Memory B cell (primary cell): ENCODE data around the gene RASSF8.

Source experiments
- ATAC-seq: fragments of 150-1000 bp; cut with Tn5 transposase; 2 replicates; pipeline ENCODE4 v1.10.0; 2021; ENCODE audit warnings: low read depth, mild to moderate bottlenecking, moderate library complexity
- DNase-seq, 2 donors: peaks; one replicate each; pipeline ENCODE4 v3.0.0; 2022; ENCODE audit warnings: low spot score in 2 of 2
- H3K27ac Mint-ChIP-seq: one replicate; pipeline ENCODE4 v1.8.0; 2022; ENCODE audit warnings: mild to moderate bottlenecking, moderate library complexity, mixed read lengths
- H3K27me3 Mint-ChIP-seq: one replicate; pipeline ENCODE4 v1.8.0; 2022; ENCODE audit warnings: mixed read lengths
- H3K36me3 Mint-ChIP-seq: one replicate; pipeline ENCODE4 v1.8.0; 2022; ENCODE audit warnings: mild to moderate bottlenecking, mixed read lengths
- H3K4me1 Mint-ChIP-seq: one replicate; pipeline ENCODE4 v1.8.0; 2022; ENCODE audit warnings: mixed read lengths
- H3K4me3 Mint-ChIP-seq: one replicate; pipeline ENCODE4 v1.8.0; 2022; ENCODE audit warnings: mild to moderate bottlenecking, moderate library complexity, mixed read lengths
- H3K9me3 Mint-ChIP-seq: one replicate; pipeline ENCODE4 v1.8.0; 2022; ENCODE audit warnings: mixed read lengths

RASSF8 gene

GRCh38 chr12:25958428-25959070 lies at the start of gene RASSF8:
TSS of gene RASSF8 (plus strand) at chr12:25958682. CDS start at chr12:26055344, 96,662 bp downstream.
- Mint-ChIP-seq H3K4me1 (peaks cover 13% of the 10 kb centered on the region), H3K27me3 (peaks cover 8% of the 10 kb centered on the region), H3K9me3 (peaks cover 1% of the 10 kb centered on the region), H3K27ac (peak within 1 kb of the TSS; percentile 47), H3K36me3 (no peaks in the 10 kb centered on the region), H3K4me3 (peak within 1 kb of the TSS; percentile 87)
- peak; percentile 78 for ATAC-seq
- DNase-seq = peak; percentile 18 to 45

DNA sequence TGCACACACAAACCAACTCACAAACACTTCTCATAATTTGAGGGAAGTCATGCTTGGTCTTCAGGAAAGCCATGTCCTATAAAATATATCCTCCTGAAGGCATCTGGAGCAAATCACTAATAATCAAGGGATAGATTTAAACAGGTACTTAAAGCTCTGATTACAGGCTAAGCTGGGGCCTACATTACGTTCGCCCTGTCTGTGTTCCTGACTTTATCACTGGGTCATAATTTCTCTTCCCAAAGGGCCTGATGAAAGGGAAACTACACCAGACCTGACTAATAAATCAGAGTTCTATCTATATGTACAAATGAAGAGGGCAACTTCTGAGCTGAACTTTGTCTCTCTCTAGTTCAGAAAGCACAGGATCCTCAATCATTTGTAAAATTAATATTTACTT lies 43.9 kb upstream of the RASSF8 start:
- H3K27me3 Mint-ChIP-seq = peaks cover 7% of the 10 kb centered on the region
- no peak overlapping the region for H3K27ac Mint-ChIP-seq
- peaks cover 3% of the 10 kb centered on the region for H3K9me3 Mint-ChIP-seq
- no peak overlapping the region for H3K4me3 Mint-ChIP-seq
- DNase-seq (no peak), ATAC-seq (no peak)
- no peaks in the 10 kb centered on the region for H3K36me3 Mint-ChIP-seq
- no peaks in the 10 kb centered on the region for H3K4me1 Mint-ChIP-seq

GRCh38 chr12:25924491-25925001 lies 33.9 kb upstream of the RASSF8 start:
- Mint-ChIP-seq H3K27me3 (peaks cover 1% of the 10 kb centered on the region), H3K4me3 (no peak overlapping the region), H3K9me3 (peaks cover 1% of the 10 kb centered on the region), H3K36me3 (no peaks in the 10 kb centered on the region), H3K4me1 (no peaks in the 10 kb centered on the region), H3K27ac (no peak overlapping the region)
- no peak for DNase-seq
- ATAC-seq = no peak

- ATAC-seq (no peak), DNase-seq (no peak)
- H3K36me3 Mint-ChIP-seq = no peaks in the 10 kb centered on the region
- peaks cover 1% of the 10 kb centered on the region for H3K9me3 Mint-ChIP-seq
- peaks cover 1% of the 10 kb centered on the region for H3K27me3 Mint-ChIP-seq
- no peak overlapping the region for H3K27ac Mint-ChIP-seq
- no peak overlapping the region for H3K4me3 Mint-ChIP-seq
- no peaks in the 10 kb centered on the region for H3K4me1 Mint-ChIP-seq
Measured at GRCh38 chr12:25925064-25925463, 33.4 kb upstream of the RASSF8 start.

DNA sequence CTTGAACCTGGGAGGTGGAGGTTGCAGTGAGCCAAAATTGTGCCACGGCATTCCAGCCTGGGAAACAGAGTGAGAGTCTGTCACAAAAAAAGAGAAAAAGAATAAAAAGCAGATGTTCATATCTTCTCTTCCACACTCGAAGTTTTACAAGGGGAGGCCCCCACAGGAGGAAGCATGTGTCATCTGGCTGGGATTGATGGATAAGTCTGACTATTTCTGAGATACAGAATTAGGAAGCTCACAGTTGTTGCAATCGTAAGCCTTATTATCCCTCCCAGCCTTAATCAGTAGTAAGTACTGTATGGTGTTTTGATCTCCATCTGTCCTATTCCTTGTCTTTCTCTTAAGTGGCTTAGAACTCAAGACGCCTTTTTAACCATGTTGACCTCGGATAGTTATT lies 31.9 kb upstream of the RASSF8 start:
- H3K36me3 Mint-ChIP-seq = no peaks in the 10 kb centered on the region
- peaks cover 1% of the 10 kb centered on the region for H3K9me3 Mint-ChIP-seq
- DNase-seq (no peak), ATAC-seq (no peak)
- H3K27ac Mint-ChIP-seq = no peak overlapping the region
- H3K27me3 Mint-ChIP-seq = peaks cover 7% of the 10 kb centered on the region
- H3K4me1 Mint-ChIP-seq = no peaks in the 10 kb centered on the region
- H3K4me3 Mint-ChIP-seq = no peak overlapping the region

DNA sequence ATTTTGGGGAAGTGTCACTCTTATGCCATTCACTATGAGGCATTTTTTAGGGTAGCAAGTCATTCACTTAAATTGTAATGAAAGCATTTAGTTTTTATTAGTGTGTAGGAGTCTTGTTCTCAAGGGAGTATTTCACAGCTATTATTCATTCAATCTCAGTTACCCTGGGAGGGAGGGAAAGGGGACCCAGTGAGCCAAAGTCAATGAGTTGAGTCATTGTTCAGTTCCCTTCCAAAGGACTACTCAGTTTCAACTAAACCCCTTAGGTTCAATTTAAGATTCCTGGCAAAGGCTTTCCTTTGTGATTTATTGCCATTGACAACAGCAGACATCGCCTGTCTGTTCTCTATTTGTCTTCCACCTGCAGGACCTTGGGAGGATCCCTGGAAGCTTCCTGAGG lies 29.3 kb upstream of the RASSF8 start:
- no peak for ATAC-seq
- Mint-ChIP-seq H3K27ac (no peak overlapping the region), H3K27me3 (peaks cover 11% of the 10 kb centered on the region), H3K9me3 (peaks cover 1% of the 10 kb centered on the region), H3K4me3 (no peak overlapping the region), H3K4me1 (no peaks in the 10 kb centered on the region), H3K36me3 (no peaks in the 10 kb centered on the region)
- no peak for DNase-seq

DNA sequence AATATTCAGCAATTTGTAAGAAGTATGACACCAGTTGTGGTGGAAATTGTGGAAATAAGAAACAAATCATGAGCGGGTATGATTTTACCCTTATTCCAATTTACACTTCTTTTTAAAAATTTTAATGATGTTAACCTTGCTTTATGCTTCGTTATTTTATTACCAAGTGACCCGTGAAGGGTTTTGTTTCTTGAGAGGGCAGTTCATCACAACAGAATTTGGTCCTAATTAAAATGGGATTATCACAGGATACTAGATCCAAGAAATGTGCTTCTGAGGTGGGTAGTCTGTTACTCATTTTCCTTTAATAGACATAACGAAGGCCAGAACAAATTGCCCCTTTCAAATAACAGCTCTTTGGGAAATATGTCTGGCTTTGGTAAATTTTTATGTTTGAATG lies 25.5 kb upstream of the RASSF8 start:
- no peaks in the 10 kb centered on the region for H3K9me3 Mint-ChIP-seq
- no peaks in the 10 kb centered on the region for H3K36me3 Mint-ChIP-seq
- DNase-seq = no peak
- H3K4me1 Mint-ChIP-seq = peaks cover 3% of the 10 kb centered on the region
- peaks cover 12% of the 10 kb centered on the region for H3K27me3 Mint-ChIP-seq
- ATAC-seq = no peak
- H3K27ac Mint-ChIP-seq = no peak overlapping the region
- no peak overlapping the region for H3K4me3 Mint-ChIP-seq

GRCh38 chr12:25934456-25934855 lies 24.0 kb upstream of the RASSF8 start:
- H3K4me3 Mint-ChIP-seq = no peak overlapping the region
- H3K36me3 Mint-ChIP-seq = no peaks in the 10 kb centered on the region
- DNase-seq = no peak
- peaks cover 3% of the 10 kb centered on the region for H3K4me1 Mint-ChIP-seq
- no peak for ATAC-seq
- H3K9me3 Mint-ChIP-seq = no peaks in the 10 kb centered on the region
- H3K27ac Mint-ChIP-seq = no peak overlapping the region
- H3K27me3 Mint-ChIP-seq = peaks cover 12% of the 10 kb centered on the region

- no peak for ATAC-seq
- peaks cover under 1% of the 10 kb centered on the region for H3K9me3 Mint-ChIP-seq
- peaks cover 4% of the 10 kb centered on the region for H3K4me1 Mint-ChIP-seq
- no peak overlapping the region for H3K4me3 Mint-ChIP-seq
- DNase-seq = no peak
- no peak overlapping the region for H3K27ac Mint-ChIP-seq
- H3K36me3 Mint-ChIP-seq = no peaks in the 10 kb centered on the region
- H3K27me3 Mint-ChIP-seq = peaks cover 10% of the 10 kb centered on the region
Measured at GRCh38 chr12:25935355-25936144, 22.9 kb upstream of the RASSF8 start.

DNA sequence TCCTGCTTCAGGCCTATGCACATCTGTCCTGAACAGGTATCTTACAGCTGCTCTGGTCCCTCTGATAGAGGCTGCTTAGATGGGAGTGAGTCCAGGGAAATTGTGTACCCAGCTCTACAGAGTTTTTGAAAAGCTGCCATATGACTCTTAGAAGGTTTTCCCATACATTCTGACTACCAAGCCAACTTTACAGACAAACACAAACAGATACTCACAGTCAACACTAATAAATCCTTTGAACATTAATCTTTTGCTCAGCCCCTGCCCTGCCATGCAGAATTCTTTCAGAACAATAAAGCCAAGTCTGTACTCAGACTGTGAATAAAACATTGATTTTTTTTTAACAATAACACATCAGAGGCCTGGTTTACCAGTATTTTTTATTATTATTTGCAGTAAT lies 21.4 kb upstream of the RASSF8 start:
- DNase-seq (no peak), ATAC-seq (no peak)
- no peak overlapping the region for H3K27ac Mint-ChIP-seq
- H3K27me3 Mint-ChIP-seq = peaks cover 8% of the 10 kb centered on the region
- H3K4me1 Mint-ChIP-seq = peaks cover 9% of the 10 kb centered on the region
- no peaks in the 10 kb centered on the region for H3K36me3 Mint-ChIP-seq
- H3K4me3 Mint-ChIP-seq = no peak overlapping the region
- H3K9me3 Mint-ChIP-seq = peaks cover 1% of the 10 kb centered on the region

DNA sequence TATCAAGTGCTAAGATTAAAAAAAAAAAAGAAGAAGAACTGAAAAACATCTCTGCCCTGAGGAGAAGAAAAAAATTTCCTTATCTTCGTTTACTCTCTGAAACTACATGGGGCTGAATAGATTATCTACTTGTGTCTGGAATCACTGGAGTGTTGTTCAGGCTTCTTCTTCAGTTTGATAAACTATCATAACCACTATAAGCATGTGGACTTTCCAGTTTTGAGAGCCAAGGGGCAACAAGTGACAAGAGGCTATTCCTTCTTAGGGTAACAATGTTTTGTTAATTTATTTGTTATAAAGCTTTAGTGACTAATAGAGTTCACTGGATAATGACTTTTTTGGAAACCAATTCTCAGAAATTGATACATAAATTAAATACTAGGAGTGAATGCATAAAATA lies 19.9 kb upstream of the RASSF8 start:
- ATAC-seq = no peak
- no peak for DNase-seq
- Mint-ChIP-seq H3K27me3 (peaks cover 5% of the 10 kb centered on the region), H3K4me3 (no peak overlapping the region), H3K36me3 (no peaks in the 10 kb centered on the region), H3K27ac (no peak overlapping the region), H3K9me3 (peaks cover 1% of the 10 kb centered on the region), H3K4me1 (peaks cover 9% of the 10 kb centered on the region)

DNA sequence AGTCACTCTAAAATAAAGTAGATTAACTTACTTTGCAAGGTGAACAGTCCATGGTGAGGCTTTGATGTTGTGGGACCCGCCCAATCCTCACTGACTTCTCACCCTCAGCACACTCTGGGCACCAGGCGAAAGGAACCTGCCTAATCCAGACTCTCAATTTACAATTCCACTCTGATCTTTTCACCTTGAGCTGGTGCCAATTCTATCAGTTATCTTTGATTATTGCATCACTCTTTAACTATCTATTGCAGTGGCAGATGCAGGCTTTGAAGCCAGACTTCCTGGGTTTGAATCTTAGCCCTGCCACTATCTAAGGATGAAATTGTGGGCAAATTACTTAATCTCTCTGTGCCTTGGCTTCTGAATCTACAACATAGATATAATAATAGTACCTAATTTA lies 18.9 kb upstream of the RASSF8 start:
- H3K4me3 Mint-ChIP-seq = no peak overlapping the region
- H3K36me3 Mint-ChIP-seq = no peaks in the 10 kb centered on the region
- DNase-seq = no peak
- peaks cover 3% of the 10 kb centered on the region for H3K27me3 Mint-ChIP-seq
- peaks cover 9% of the 10 kb centered on the region for H3K4me1 Mint-ChIP-seq
- ATAC-seq = no peak
- no peak overlapping the region for H3K27ac Mint-ChIP-seq
- peaks cover 1% of the 10 kb centered on the region for H3K9me3 Mint-ChIP-seq

GRCh38 chr12:25940886-25941285 lies 17.6 kb upstream of the RASSF8 start:
- no peak overlapping the region for H3K27ac Mint-ChIP-seq
- ATAC-seq (peak; percentile 43), DNase-seq (no peak)
- H3K4me1 Mint-ChIP-seq = peaks cover 9% of the 10 kb centered on the region
- H3K4me3 Mint-ChIP-seq = no peak overlapping the region
- peaks cover 1% of the 10 kb centered on the region for H3K27me3 Mint-ChIP-seq
- H3K36me3 Mint-ChIP-seq = no peaks in the 10 kb centered on the region
- peaks cover 1% of the 10 kb centered on the region for H3K9me3 Mint-ChIP-seq

GRCh38 chr12:25942709-25943108 lies 15.8 kb upstream of the RASSF8 start:
- peaks cover 1% of the 10 kb centered on the region for H3K27me3 Mint-ChIP-seq
- no peak for DNase-seq
- peaks cover 1% of the 10 kb centered on the region for H3K9me3 Mint-ChIP-seq
- no peak for ATAC-seq
- H3K27ac Mint-ChIP-seq = no peak overlapping the region
- H3K4me1 Mint-ChIP-seq = peaks cover 9% of the 10 kb centered on the region
- H3K36me3 Mint-ChIP-seq = no peaks in the 10 kb centered on the region
- H3K4me3 Mint-ChIP-seq = no peak overlapping the region
